HepG2 (cell line): ENCODE results near the gene CRYBA1. TPM values are rescaled to one million over a fixed set of nuclear protein-coding genes. Genes with fewer than 3 reads are reported as not detected.

Experiments
- GABPB1 ChIP-seq: IDR thresholded peaks from 2 replicates; pipeline ENCODE4 v1.6.1; 2016; ENCODE audit warnings: mild to moderate bottlenecking, missing genetic modification reagents, moderate library complexity, missing compliant biosample characterization
- MAFG ChIP-seq: sonication (generic); formaldehyde crosslinking; IDR thresholded peaks from 2 replicates; pipeline ENCODE4 v1.5.1; 2020; ENCODE audit warnings: mild to moderate bottlenecking, missing genetic modification reagents
- MATR3 ChIP-seq: sonication (generic); formaldehyde crosslinking; IDR thresholded peaks from 2 replicates; pipeline ENCODE4 v1.4.0; 2020; ENCODE audit warnings: missing genetic modification reagents
- MAZ ChIP-seq, 2 experiments: sonication (generic) in 1 of 2; formaldehyde crosslinking in 1 of 2; IDR thresholded peaks; 2 replicates each; pipeline versions ENCODE4 v1.5.0 to v1.6.1; 2012 to 2020; ENCODE audit warnings: low read depth in 2 of 2, mild to moderate bottlenecking in 2 of 2, borderline replicate concordance in 1 of 2, improper control_type of control experiment in 1 of 2, low read length in 1 of 2, missing genetic modification reagents in 1 of 2, moderate library complexity in 1 of 2
- PCBP1 ChIP-seq: fragments of 200-400 bp; formaldehyde crosslinking; IDR thresholded peaks from 2 replicates; pipeline ENCODE4 v1.6.1; 2017; ENCODE audit warnings: mild to moderate bottlenecking, low read depth, low read length, borderline replicate concordance
- TAF1 ChIP-seq: sonication (generic); formaldehyde crosslinking; IDR thresholded peaks from 2 replicates; pipeline ENCODE4 v1.4.0; 2020; ENCODE audit warnings: missing genetic modification reagents
- ZFX ChIP-seq: sonication (generic); formaldehyde crosslinking; IDR thresholded peaks from 2 replicates; pipeline ENCODE4 v1.4.0; 2020; ENCODE audit warnings: mild to moderate bottlenecking, low read depth, missing genetic modification reagents, moderate library complexity
- ZNF10 ChIP-seq: sonication (generic); formaldehyde crosslinking; IDR thresholded peaks from 2 replicates; pipeline ENCODE4 v1.4.0; 2020; ENCODE audit warnings: mild to moderate bottlenecking, low read depth, missing genetic modification reagents, borderline replicate concordance
- ZNF749 ChIP-seq: sonication (generic); formaldehyde crosslinking; IDR thresholded peaks from 2 replicates; pipeline ENCODE4 v1.8.0; 2022; ENCODE audit warnings: mild to moderate bottlenecking, missing genetic modification reagents, moderate library complexity, borderline replicate concordance
- polyA plus RNA-seq, 8 experiments: library from polyadenylated mRNA; depleted of rRNA in 3 of 8; stranded (reverse) in 7 of 8; unstranded in 1 of 8; fragments of >200 nt; fragmentation: Illumina TruSeq in 4 of 8; extraction: Trizol in 4 of 8; gene quantifications; 2 replicates each; pipeline versions ENCODE4 v1.2.1 to v1.2.3, GENCODE V29; 2011 to 2016; ENCODE audit warnings: low read depth in 4 of 8, missing spikeins in 1 of 8, mixed read lengths in 1 of 8; ENCODE audit not compliant: insufficient read depth in 1 of 8
- total RNA-seq, 5 experiments: library from RNA; depleted of rRNA; stranded (reverse); fragments of >200 nt; fragmentation: Illumina TruSeq; extraction: Trizol; gene quantifications; 2 replicates each; pipeline ENCODE4 v1.2.3, GENCODE V29; 2016; ENCODE audit warnings: low read depth in 1 of 5
- TF ChIP-seq, protein P1 (sequence below): sonication (generic); formaldehyde crosslinking; IDR thresholded peaks from 2 replicates; pipeline ENCODE4 v1.4.0; 2020; ENCODE audit warnings: missing genetic modification reagents
- TF ChIP-seq, protein P2 (sequence below): sonication (generic); formaldehyde crosslinking; conservative IDR thresholded peaks from 2 replicates; pipeline ENCODE4 v1.8.0; 2022; ENCODE audit warnings: mild to moderate bottlenecking, moderate library complexity, missing genetic modification reagents
- TF ChIP-seq, protein P3 (sequence below): sonication (generic); formaldehyde crosslinking; IDR thresholded peaks from 2 replicates; pipeline ENCODE4 v1.4.0; 2020; ENCODE audit warnings: mild to moderate bottlenecking, missing genetic modification reagents
- TF ChIP-seq, protein P4 (sequence below): sonication (generic); formaldehyde crosslinking; IDR thresholded peaks from one replicate; pipeline ENCODE4 v1.5.1; 2020; ENCODE audit warnings: mild to moderate bottlenecking, missing genetic modification reagents; ENCODE audit errors: not compliant biosample characterization

The CRYBA1 gene
- total and polyA plus RNA-seq, 2 of the 13 experiments (the other 11 are each of a cell fraction or from before 2014, with no cell fraction given) = not detected

DNA sequence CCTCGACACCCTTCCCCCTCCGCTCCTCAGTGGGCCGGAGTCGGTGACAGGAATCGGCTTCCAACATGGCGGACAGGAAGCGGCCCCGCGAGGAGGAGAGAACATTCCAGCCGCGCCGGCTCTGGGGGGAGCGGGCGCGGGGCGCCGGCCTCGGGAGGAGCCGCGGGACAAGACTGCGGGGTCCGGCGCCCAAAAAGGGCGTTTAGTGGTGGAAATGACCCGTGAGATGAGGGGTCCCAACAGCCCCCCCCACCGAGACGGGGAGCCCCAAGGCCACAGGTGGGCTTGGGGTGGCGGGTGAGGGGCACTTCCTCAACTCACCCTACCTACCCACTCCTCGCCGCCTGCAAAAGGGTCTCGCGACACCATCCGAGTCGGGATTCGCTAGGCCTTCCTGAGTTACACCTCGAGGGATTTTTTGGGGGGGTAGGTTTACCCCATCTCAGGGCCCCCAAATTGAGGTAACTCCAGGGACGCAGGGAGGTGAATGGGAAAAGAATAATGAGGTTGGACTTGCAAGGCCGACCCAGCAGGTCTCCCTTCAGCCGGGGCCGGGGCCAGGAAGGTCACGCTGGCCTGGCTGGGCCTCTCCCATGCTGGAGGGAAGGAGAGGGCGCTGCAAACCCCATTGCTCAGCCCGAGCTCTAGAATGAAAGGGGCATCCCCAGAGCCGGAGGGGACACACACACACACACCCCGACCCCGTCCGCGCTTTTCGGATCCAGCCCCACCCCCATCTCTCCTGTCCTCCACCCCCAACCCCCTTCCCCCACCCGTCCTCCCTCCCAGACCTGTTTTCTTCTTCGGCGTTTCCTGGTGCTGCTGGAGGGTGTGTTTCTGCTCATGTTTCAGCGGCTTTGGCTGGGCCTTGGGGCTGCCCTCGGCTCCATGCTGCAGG, 46.6 kb downstream of the CRYBA1 start (continued):
- TF ChIP-seq GABPB1 (CRISPR knock-in tag) = peak; percentile 80
- TF ChIP-seq, protein P1, sequence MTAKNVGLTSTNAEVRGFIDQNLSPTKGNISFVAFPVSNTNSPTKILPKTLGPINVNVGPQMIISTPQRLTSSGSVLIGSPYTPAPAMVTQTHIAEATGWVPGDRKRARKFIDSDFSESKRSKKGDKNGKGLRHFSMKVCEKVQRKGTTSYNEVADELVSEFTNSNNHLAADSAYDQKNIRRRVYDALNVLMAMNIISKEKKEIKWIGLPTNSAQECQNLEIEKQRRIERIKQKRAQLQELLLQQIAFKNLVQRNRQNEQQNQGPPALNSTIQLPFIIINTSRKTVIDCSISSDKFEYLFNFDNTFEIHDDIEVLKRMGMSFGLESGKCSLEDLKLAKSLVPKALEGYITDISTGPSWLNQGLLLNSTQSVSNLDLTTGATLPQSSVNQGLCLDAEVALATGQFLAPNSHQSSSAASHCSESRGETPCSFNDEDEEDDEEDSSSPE (CRISPR knock-in tag) = no peak
- TF ChIP-seq ZFX (CRISPR knock-in tag) = peak; percentile 50
- TF ChIP-seq, protein P2, sequence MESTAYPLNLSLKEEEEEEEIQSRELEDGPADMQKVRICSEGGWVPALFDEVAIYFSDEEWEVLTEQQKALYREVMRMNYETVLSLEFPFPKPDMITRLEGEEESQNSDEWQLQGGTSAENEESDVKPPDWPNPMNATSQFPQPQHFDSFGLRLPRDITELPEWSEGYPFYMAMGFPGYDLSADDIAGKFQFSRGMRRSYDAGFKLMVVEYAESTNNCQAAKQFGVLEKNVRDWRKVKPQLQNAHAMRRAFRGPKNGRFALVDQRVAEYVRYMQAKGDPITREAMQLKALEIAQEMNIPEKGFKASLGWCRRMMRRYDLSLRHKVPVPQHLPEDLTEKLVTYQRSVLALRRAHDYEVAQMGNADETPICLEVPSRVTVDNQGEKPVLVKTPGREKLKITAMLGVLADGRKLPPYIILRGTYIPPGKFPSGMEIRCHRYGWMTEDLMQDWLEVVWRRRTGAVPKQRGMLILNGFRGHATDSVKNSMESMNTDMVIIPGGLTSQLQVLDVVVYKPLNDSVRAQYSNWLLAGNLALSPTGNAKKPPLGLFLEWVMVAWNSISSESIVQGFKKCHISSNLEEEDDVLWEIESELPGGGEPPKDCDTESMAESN (CRISPR knock-in tag) = 0 out of 2 replicates have a peak, but pooled peaks have one; percentile 36
- peak; percentile 62 for TF ChIP-seq TAF1 (CRISPR knock-in tag)
- TF ChIP-seq MAFG (CRISPR knock-in tag) = no peak
- TF ChIP-seq ZNF749 (CRISPR knock-in tag) = no peak
- 0 out of 2 replicates have a peak, but pooled peaks have one; percentile 26 for TF ChIP-seq MAZ (IDR thresholded peaks at IDR 0.05; ENCODE audit: borderline replicate concordance, low read depth, low read length)
- no peak for TF ChIP-seq MAZ (CRISPR knock-in tag; IDR thresholded peaks at IDR 0.05; ENCODE audit: low read depth)
- TF ChIP-seq, protein P3, sequence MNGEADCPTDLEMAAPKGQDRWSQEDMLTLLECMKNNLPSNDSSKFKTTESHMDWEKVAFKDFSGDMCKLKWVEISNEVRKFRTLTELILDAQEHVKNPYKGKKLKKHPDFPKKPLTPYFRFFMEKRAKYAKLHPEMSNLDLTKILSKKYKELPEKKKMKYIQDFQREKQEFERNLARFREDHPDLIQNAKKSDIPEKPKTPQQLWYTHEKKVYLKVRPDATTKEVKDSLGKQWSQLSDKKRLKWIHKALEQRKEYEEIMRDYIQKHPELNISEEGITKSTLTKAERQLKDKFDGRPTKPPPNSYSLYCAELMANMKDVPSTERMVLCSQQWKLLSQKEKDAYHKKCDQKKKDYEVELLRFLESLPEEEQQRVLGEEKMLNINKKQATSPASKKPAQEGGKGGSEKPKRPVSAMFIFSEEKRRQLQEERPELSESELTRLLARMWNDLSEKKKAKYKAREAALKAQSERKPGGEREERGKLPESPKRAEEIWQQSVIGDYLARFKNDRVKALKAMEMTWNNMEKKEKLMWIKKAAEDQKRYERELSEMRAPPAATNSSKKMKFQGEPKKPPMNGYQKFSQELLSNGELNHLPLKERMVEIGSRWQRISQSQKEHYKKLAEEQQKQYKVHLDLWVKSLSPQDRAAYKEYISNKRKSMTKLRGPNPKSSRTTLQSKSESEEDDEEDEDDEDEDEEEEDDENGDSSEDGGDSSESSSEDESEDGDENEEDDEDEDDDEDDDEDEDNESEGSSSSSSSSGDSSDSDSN (CRISPR knock-in tag) = peak; percentile 70
- TF ChIP-seq, protein P4, sequence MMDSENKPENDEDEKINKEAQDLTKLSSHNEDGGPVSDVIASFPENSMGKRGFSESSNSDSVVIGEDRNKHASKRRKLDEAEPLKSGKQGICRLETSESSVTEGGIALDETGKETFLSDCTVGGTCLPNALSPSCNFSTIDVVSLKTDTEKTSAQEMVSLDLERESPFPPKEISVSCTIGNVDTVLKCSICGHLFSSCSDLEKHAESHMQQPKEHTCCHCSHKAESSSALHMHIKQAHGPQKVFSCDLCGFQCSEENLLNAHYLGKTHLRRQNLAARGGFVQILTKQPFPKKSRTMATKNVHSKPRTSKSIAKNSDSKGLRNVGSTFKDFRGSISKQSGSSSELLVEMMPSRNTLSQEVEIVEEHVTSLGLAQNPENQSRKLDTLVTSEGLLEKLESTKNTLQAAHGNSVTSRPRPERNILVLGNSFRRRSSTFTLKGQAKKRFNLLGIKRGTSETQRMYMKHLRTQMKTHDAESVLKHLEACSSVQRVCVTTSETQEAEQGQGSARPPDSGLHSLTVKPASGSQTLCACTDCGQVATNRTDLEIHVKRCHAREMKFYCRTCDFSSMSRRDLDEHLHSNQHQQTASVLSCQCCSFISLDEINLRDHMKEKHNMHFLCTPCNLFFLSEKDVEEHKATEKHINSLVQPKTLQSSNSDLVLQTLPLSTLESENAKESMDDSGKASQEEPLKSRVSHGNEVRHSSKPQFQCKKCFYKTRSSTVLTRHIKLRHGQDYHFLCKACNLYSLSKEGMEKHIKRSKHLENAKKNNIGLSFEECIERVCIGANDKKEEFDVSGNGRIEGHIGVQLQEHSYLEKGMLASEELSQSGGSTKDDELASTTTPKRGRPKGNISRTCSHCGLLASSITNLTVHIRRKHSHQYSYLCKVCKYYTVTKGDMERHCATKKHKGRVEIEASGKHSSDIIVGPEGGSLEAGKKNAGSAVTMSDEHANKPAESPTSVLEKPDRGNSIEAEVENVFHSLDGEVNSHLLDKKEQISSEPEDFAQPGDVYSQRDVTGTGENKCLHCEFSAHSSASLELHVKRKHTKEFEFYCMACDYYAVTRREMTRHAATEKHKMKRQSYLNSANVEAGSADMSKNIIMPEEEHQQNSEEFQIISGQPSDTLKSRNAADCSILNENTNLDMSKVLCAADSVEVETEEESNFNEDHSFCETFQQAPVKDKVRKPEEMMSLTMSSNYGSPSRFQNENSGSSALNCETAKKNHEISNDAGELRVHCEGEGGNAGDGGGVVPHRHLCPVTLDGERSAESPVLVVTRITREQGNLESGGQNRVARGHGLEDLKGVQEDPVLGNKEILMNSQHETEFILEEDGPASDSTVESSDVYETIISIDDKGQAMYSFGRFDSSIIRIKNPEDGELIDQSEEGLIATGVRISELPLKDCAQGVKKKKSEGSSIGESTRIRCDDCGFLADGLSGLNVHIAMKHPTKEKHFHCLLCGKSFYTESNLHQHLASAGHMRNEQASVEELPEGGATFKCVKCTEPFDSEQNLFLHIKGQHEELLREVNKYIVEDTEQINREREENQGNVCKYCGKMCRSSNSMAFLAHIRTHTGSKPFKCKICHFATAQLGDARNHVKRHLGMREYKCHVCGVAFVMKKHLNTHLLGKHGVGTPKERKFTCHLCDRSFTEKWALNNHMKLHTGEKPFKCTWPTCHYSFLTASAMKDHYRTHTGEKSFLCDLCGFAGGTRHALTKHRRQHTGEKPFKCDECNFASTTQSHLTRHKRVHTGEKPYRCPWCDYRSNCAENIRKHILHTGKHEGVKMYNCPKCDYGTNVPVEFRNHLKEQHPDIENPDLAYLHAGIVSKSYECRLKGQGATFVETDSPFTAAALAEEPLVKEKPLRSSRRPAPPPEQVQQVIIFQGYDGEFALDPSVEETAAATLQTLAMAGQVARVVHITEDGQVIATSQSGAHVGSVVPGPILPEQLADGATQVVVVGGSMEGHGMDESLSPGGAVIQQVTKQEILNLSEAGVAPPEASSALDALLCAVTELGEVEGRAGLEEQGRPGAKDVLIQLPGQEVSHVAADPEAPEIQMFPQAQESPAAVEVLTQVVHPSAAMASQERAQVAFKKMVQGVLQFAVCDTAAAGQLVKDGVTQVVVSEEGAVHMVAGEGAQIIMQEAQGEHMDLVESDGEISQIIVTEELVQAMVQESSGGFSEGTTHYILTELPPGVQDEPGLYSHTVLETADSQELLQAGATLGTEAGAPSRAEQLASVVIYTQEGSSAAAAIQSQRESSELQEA (CRISPR knock-in tag) = no peak
- no peak for TF ChIP-seq ZNF10 (CRISPR knock-in tag)
- no peak for TF ChIP-seq MATR3 (CRISPR knock-in tag)
- 0 out of 2 replicates have a peak, but pooled peaks have one; percentile 38 for TF ChIP-seq PCBP1
